GM15510 (cell line): ENCODE results near the gene ZCCHC7.

Source experiments
- POLR2A ChIP-seq: IDR thresholded peaks from 3 replicates; pipeline ENCODE4 v1.6.1; 2011; ENCODE audit warnings: borderline replicate concordance; ENCODE audit not compliant: insufficient read length; ENCODE audit errors: extremely low read depth

ZCCHC7 gene

DNA sequence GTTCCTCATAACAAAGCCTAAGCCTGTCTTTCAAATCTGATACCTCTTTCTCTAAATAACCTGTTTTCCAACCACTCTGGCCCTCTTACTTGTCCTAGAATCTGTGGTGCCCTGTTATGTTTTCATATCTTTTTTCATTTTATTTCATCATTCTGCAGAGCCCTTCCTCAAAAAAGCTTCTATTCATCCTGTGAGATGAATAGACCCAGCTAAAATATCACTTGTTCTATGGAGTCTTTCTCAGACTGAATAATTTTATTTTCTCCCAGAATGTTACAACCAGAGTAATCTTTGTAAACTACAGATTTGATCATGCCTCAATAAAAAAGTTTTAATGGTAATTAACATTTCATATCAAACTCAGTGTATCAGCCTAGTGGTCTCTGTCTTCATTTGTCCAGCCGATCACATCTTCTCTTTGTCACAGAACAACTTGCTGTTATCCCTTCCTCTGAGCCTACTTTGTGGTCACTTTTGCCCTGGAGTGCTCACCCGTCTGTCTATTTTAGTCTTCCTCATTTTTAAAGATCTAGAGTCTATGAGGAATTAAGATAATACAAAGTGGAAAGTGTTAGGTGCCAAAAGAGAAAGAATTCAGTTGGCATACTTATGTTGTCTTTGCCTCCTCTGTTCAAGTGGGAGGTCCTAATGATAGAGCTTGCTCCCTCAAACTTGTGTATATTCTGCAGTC is 77.8 kb downstream of the ZCCHC7 start:
- TF ChIP-seq POLR2A, result no peak

DNA sequence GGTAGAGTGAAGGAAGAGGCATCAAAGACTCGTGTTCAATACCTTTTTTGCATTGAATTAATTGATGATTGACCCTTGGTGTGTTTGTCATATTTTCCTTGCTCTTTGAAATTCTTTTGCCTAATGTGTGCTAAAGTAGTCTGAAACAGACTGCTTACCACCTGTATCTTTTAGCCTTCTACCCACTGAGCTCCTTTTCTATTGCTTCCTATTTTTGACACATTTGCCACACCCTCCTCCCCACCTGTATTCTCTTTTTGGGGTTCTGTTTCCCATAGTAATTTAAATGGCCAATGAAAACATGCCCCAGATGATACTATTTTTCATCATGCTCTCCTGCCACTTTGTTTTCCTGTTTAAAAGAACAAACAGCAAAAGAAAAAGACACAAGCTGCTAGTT is 78.5 kb downstream of the ZCCHC7 start:
- TF ChIP-seq POLR2A, result no peak

DNA sequence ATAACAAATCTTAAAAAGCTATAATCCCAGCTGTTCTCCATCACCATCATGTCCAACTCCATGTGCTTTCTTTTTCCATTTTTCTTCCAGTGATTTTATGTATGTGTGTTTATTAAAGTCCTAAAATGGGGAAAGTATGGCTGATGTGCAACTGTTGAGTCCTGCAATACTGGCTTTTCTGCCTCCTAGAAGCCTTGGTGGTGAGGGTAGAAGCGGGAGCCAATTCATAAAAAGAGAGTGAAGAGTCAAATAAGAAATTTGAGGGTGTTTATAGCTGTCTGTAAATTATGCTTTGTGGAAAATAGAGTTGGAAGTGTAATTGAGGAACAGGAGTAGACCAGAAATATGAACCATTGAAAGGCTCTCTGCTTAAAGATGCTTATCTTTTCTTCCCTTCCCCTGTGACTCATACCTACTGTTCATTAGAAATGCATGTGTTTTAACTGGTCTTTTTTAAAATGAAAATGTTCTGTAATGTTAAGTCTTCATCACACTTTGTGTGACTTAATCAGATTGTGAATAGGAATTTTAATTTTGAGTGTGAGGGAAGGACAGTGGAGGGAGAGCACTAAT is 80.1 kb downstream of the ZCCHC7 start:
- no peak for TF ChIP-seq POLR2A

DNA sequence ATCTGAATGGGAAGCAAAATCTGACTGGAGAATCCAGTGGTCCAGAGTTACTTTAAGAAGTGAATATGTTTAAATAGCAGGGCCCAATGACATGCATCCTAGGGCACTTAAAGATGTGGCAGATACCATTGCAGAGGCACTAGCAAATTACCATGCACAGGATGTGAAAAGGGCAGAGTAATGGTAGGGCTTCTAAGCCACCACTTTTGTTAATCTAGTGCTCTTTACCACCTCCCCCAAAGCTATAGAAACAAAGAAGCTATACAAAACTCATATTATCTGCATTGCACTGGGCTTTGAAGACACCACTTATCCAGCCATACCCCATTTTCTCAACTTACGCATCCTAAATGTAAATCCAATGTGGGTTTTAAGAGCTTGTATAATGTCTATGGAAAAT is 81.2 kb downstream of the ZCCHC7 start:
- TF ChIP-seq POLR2A, result no peak

DNA sequence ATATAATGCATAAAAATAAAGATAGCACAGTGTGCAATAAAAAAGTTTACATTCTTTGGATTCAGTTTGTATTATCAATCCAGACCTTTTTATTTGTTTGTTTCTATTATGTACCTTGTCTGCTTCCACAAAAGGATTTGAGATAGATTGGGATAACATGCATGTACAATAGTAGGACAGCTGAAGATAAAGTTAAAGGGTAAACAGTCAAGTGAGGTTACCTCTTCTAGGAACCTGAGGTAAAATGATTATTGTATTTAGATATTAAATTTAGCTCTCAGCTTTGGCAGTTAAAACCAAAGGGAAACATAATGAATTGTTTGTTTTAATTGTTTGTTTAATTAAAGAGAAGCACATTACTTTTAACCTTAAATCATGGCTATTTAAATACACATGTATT is 81.7 kb downstream of the ZCCHC7 start:
- TF ChIP-seq POLR2A, result no peak

DNA sequence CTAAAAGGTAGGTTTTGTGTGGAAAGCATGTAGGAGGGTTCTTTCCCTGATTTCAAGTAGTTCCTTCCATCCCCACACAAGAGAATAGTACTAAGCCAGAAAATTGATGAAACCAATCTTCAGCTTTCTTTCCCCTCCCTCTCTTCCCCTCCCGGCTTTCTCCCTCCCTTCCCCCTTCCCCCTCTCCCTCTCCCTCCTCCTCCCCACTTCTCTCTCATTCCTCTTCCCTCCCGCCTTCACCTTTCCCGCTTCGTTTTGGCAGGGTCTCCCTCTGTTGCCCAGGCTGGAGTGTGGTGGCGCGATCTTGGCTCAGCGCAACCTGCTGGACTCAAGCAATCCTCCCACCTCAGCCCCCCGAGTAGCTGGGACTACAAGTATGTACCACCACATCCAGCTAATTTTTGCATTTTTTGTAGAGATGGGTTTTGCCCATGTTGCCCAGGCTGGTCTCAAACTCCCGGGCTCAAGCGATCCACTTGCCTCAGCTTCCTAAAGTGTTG is 85.8 kb downstream of the ZCCHC7 start:
- TF ChIP-seq POLR2A, result no peak

DNA sequence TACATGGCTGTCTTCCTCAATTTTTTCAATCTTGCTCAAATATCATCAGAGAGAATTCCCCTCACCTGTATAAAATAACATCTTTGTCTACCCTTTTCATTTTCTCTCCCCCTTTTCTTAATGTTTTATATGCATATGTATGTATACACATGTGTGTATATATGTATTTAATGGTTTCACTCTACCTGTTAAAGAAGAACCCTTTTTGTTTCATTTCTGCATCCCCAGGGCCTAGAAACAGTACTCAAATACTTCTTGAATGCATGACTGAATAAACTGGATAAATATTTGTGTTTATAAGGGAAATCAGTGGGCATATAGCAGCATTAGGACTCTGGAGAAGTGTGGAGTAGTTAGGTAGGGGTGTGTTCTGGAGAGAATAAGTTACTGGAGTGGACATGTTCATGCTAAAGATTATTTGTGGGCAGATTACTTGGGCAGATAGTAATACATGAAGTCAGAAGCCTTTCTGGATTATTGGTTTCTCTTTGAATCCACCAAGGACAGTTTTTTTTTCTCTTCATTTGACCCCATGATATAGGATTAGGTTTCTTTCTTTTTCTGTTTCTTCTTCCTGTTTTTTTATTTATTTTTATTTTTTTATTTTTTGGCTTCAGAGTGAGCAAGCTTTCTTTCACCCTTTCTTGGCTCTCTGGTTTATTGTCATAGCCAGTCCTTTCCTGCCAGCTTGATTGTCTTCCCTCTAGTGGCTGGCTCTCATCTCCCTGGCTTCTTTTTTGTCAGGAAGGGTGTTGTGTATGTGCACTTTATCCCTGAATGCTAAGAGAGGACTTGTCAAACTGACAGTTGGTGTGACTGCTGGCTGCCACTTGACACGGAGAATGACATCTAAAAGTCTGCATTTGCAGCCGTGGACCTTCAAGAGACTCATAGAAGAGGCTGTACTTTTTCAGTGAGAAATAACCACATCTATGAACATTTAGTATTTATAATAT is 89.3 kb downstream of the ZCCHC7 start:
- no peak for TF ChIP-seq POLR2A

DNA sequence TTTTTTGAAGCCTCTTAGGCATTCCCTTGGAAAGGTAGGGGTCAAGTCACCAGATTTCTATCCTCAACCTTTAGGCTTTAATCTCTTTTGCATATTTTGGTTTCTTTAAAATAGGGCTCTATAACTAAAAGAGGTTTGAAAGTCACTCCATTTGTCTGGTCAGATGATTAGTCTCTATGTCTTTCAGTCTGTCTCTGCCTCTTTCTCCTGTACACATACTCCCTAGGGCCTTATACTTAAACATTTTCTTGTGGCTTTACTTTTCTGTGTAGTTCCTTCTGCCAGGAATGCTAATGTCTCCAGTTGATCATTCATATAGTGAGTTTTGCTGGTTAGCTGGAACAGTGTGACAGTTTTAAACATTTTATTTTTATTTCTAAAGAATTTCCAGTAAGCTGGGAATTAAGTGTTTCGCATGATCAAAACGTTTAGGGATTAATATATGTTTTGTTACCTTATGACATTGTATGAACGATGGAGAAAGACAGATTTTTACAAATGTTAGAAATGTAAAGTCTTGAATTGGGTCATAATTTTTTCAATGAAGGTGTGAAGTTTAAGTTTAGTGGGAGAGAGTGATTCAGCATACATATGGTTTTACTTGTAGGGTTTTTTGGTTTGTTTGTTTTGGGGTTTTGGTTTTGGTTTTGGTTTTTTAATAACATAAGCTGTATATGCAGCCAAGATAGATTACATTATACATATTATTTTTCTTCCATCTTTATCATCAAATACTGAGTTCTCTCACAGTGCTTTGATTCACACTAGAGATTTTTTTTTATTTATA is 90.6 kb downstream of the ZCCHC7 start:
- TF ChIP-seq POLR2A, result no peak

DNA sequence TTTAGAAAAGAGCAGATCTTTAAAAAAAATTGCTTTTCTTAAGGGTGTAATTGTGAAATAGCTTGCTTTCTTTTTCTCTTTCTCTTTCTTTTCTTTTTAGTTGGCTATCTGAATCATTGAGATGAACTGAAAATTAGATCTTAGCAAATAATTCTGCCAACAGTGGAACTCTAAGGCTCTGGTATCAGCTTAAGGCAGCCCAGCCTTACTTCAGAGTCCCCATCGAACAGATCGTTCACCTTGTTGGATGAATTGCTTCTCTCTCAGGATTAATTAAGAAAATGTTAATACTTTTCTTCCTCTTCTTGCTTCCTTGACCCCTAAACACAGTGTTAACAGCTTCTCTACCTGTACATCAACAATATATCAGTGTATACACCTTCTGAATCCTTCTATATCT is 92.1 kb downstream of the ZCCHC7 start:
- no peak for TF ChIP-seq POLR2A

DNA sequence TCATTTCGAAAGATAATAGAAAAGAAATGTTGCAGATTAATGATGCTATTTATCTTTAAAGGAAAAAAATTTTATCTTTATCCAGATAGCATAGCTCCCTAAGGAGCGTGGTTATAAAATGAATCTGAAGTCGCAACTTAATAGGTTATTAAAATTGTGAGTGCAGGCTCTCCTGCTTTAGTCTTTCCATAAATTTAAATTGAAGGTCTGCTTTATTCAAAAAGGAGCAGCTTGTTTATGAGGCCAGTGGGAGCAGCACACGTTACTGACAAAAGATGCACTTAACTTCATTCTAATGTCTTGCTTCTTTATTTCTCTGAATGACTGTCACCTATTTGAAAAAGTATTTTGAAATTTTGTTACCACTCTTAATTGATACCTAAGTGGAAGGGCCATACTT is 95.0 kb downstream of the ZCCHC7 start:
- TF ChIP-seq POLR2A, result no peak

DNA sequence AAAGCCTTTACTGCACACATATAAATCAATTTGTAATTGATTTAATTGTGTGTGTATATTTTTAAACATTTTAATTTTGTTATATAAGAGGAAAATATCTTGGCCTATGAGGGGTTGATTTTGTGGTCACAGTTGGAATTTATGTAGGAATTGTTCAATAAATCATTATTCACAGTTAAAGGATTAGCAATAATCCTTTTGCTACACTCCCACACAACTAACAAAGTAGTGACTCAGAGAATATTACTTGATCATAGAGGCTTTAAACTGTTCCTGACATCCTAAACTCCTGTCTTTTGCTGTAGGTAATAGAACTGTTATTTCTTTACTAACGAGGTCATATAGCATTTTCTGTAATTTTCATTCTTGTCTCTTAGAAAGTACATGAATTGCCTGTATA is 95.5 kb downstream of the ZCCHC7 start:
- no peak for TF ChIP-seq POLR2A

DNA sequence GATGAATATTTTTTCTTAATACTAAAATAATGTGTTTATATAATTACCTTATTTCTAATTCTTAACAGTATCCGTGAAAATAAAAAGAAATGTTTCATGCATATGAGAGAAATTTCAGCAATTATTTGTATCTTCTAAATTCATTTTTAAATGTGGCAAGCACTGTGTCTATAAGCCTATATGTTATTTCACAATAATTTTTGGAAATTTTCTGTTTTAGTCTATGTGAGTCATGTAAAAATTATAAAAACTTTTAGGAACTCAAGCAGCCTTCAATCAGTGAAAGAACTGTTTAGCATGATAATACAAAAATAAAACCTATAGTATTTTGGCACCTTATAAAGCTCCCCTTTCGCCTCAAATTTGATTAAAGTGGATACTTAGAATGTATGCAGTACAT is 96.8 kb downstream of the ZCCHC7 start:
- TF ChIP-seq POLR2A, result no peak

DNA sequence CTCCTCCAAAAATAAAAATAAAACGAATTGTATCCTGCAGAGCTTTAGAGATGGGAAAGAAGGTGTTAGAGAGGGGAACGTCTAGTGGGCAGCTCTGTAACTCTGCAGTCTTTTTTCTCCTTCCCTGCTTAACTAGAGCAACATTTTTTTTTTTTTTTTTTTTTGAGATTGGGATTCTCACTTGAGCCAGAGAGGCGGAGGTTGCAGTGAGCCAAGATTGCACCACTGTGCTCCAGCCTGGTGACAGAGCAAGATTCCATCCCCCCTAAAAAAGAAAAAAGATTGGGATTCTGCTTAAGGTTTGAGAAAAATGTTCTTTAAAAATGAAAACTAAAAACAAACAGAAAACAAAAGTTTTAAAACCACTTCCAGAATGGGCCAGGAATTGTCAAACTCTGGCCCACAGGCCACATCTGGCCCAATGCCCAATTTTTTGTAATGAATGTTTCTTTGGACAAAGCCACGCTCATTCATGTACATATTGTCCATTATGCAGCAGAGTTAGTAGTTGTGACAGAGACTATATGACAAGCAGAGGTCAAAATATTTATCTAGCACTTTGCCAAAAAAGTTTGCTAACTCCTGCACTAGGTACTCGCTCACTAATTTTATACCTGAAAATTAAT is 98.5 kb downstream of the ZCCHC7 start:
- TF ChIP-seq POLR2A, result no peak

DNA sequence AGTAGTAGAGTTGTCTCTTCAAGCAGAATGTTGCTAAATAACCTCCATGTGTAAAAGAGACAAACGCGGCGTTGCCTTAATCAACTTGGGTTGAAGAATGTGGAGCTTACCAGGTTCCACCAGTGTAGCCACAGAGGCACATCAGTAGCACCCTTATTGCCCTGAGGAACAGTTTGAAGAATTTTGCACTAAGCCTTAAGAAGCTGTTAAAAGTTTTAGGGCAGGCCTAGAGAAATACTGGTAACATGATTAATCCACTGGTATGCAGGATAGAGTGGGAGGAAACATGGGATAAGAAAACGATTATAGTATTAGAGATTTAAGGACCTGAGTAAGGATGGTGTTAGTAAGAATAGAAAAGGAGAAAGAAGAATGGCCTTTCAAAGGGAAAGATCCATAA is 100.6 kb downstream of the ZCCHC7 start:
- no peak for TF ChIP-seq POLR2A
